Endothelial cell (in vitro differentiated cells): ENCODE data around the gene ELOVL6. TPM values are rescaled to one million over a fixed set of nuclear protein-coding genes. Genes with fewer than 3 reads are reported as not detected.

Experiments used
- DNase-seq: peaks from one replicate; pipeline ENCODE4 v3.0.0; 2021; ENCODE audit warnings: low spot score
- H3K27ac Mint-ChIP-seq: one replicate; pipeline ENCODE4 v1.8.0; 2021; ENCODE audit warnings: mixed read lengths, inconsistent platforms; ENCODE audit not compliant: unreplicated experiment
- H3K27me3 Mint-ChIP-seq: one replicate; pipeline ENCODE4 v1.8.0; 2021; ENCODE audit warnings: mild to moderate bottlenecking, moderate library complexity, mixed read lengths, inconsistent platforms; ENCODE audit not compliant: unreplicated experiment
- H3K36me3 Mint-ChIP-seq: one replicate; pipeline ENCODE4 v1.8.0; 2021; ENCODE audit warnings: mild to moderate bottlenecking, low read depth, mixed read lengths, inconsistent platforms; ENCODE audit not compliant: unreplicated experiment
- H3K4me1 Mint-ChIP-seq: one replicate; pipeline ENCODE4 v1.8.0; 2021; ENCODE audit warnings: mild to moderate bottlenecking, mixed read lengths, inconsistent platforms; ENCODE audit not compliant: unreplicated experiment
- H3K4me3 Mint-ChIP-seq: one replicate; pipeline ENCODE4 v1.8.0; 2021; ENCODE audit warnings: mild to moderate bottlenecking, mixed read lengths, inconsistent platforms; ENCODE audit not compliant: unreplicated experiment
- H3K9me3 Mint-ChIP-seq: one replicate; pipeline ENCODE4 v1.8.0; 2021; ENCODE audit warnings: mixed read lengths, inconsistent platforms; ENCODE audit not compliant: unreplicated experiment
- total RNA-seq: library from RNA; stranded (reverse); fragmentation: NEBNext Ultra II Directional; extraction: Animal tissue kit (Norgen Biotek cat#: 25700); gene quantifications from one replicate; pipeline ENCODE4 v1.2.1, GENCODE V29; 2021; ENCODE audit not compliant: unreplicated experiment
- TF ChIP-seq, protein P1 (sequence below): fragments of 200-600 bp; sonication (generic); IDR thresholded peaks from one replicate; pipeline ENCODE4 v1.5.0; 2021; ENCODE audit warnings: antibody characterized with exemption; ENCODE audit not compliant: unreplicated experiment

The ELOVL6 gene
- total RNA-seq, 1 donor from 2014 or later = 31.0 TPM

- DNase-seq = no peak
- Mint-ChIP-seq H3K27ac (no peak overlapping the region), H3K9me3 (no peaks in the 10 kb centered on the region), H3K27me3 (no peaks in the 10 kb centered on the region), H3K4me3 (no peak overlapping the region), H3K4me1 (peaks cover 4% of the 10 kb centered on the region), H3K36me3 (no peaks in the 10 kb centered on the region)
- TF ChIP-seq, protein P1, sequence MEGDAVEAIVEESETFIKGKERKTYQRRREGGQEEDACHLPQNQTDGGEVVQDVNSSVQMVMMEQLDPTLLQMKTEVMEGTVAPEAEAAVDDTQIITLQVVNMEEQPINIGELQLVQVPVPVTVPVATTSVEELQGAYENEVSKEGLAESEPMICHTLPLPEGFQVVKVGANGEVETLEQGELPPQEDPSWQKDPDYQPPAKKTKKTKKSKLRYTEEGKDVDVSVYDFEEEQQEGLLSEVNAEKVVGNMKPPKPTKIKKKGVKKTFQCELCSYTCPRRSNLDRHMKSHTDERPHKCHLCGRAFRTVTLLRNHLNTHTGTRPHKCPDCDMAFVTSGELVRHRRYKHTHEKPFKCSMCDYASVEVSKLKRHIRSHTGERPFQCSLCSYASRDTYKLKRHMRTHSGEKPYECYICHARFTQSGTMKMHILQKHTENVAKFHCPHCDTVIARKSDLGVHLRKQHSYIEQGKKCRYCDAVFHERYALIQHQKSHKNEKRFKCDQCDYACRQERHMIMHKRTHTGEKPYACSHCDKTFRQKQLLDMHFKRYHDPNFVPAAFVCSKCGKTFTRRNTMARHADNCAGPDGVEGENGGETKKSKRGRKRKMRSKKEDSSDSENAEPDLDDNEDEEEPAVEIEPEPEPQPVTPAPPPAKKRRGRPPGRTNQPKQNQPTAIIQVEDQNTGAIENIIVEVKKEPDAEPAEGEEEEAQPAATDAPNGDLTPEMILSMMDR = no peak
Observed at GRCh38 chr4:110104661-110105060, 93.8 kb downstream of the ELOVL6 start.

GRCh38 chr4:110099638-110100037 is 98.8 kb downstream of the ELOVL6 start:
- Mint-ChIP-seq H3K4me3 (no peak overlapping the region), H3K36me3 (no peaks in the 10 kb centered on the region), H3K27me3 (peaks cover 2% of the 10 kb centered on the region), H3K9me3 (no peaks in the 10 kb centered on the region), H3K27ac (no peak overlapping the region), H3K4me1 (no peaks in the 10 kb centered on the region)
- TF ChIP-seq, protein P1 = no peak
- DNase-seq = no peak

DNA sequence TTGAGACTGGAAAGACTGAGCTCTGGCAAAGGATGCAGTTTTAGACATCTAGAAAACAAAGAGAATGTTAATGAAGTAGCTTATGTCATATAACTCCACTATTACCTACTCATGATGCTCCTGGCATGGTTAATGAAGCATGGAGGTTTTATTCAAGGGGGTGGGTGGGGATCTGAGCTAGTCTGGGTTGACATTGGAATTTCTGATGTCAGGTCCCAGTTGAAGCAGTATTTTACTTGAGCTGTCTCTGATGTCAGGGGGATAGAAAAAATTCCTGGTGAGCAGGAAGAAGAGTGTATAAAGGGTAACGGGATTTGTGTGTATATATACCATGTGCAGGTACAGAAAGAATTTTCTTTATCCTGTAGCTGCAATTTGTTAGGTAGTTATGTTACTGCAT is 102.0 kb downstream of the ELOVL6 start:
- Mint-ChIP-seq H3K4me3 (no peak overlapping the region), H3K27ac (no peak overlapping the region), H3K4me1 (no peaks in the 10 kb centered on the region), H3K27me3 (peaks cover 4% of the 10 kb centered on the region), H3K9me3 (no peaks in the 10 kb centered on the region), H3K36me3 (no peaks in the 10 kb centered on the region)
- no peak for DNase-seq
- TF ChIP-seq, protein P1 = no peak

GRCh38 chr4:110092646-110093045 is 105.8 kb downstream of the ELOVL6 start:
- TF ChIP-seq, protein P1 = no peak
- H3K4me3 Mint-ChIP-seq = no peak overlapping the region
- H3K27me3 Mint-ChIP-seq = peaks cover 4% of the 10 kb centered on the region
- no peak overlapping the region for H3K27ac Mint-ChIP-seq
- no peaks in the 10 kb centered on the region for H3K4me1 Mint-ChIP-seq
- no peak for DNase-seq
- H3K36me3 Mint-ChIP-seq = no peaks in the 10 kb centered on the region
- H3K9me3 Mint-ChIP-seq = no peaks in the 10 kb centered on the region

DNA sequence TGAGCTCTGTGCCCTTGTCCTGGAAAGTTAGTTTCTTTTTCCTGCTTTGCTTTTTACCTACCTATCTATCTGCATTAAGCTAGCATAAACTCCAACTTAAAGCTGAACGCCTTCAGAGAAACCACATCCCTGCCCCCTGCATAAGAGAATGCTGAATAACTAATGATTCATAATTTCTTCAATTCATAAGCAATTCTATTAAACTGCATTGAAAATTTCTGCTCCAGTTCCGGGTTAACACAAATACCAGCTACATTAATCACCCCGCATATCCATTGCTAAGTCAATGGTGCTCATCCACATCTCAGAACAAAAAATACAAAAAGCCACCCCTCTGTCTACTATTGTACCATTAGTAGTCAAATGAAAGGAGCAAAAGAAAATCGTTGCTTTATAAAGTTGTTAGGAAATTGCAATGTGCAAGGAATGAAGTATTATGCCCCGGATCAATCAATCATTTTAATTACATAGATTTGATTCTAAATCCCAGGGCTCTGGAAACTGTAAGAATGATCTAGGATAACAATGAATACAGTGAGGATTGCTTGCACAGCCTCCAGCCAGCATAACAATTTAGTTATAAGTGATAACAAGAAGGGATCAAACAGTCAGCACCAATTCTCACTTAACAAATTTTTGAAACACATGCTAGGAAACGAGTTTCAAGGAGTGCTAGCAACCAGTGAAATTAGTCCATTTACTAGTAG is 106.8 kb downstream of the ELOVL6 start:
- H3K4me3 Mint-ChIP-seq = no peak overlapping the region
- no peaks in the 10 kb centered on the region for H3K9me3 Mint-ChIP-seq
- DNase-seq = no peak
- peaks cover 4% of the 10 kb centered on the region for H3K27me3 Mint-ChIP-seq
- no peaks in the 10 kb centered on the region for H3K4me1 Mint-ChIP-seq
- no peaks in the 10 kb centered on the region for H3K36me3 Mint-ChIP-seq
- TF ChIP-seq, protein P1 = no peak
- H3K27ac Mint-ChIP-seq = no peak overlapping the region
